ENCODE results near the gene VPS37B.
A peak's percentile ranks its signal among the peaks of the same experiment; 100 is the strongest.
"Not testable (repeated sequence)": the region's sequence is repeated elsewhere in the genome, so short reads cannot be mapped to it uniquely, and the experiment has no call there.

VPS37B gene, protein sequence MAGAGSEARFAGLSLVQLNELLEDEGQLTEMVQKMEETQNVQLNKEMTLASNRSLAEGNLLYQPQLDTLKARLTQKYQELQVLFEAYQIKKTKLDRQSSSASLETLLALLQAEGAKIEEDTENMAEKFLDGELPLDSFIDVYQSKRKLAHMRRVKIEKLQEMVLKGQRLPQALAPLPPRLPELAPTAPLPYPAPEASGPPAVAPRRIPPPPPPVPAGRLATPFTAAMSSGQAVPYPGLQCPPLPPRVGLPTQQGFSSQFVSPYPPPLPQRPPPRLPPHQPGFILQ

DNA sequence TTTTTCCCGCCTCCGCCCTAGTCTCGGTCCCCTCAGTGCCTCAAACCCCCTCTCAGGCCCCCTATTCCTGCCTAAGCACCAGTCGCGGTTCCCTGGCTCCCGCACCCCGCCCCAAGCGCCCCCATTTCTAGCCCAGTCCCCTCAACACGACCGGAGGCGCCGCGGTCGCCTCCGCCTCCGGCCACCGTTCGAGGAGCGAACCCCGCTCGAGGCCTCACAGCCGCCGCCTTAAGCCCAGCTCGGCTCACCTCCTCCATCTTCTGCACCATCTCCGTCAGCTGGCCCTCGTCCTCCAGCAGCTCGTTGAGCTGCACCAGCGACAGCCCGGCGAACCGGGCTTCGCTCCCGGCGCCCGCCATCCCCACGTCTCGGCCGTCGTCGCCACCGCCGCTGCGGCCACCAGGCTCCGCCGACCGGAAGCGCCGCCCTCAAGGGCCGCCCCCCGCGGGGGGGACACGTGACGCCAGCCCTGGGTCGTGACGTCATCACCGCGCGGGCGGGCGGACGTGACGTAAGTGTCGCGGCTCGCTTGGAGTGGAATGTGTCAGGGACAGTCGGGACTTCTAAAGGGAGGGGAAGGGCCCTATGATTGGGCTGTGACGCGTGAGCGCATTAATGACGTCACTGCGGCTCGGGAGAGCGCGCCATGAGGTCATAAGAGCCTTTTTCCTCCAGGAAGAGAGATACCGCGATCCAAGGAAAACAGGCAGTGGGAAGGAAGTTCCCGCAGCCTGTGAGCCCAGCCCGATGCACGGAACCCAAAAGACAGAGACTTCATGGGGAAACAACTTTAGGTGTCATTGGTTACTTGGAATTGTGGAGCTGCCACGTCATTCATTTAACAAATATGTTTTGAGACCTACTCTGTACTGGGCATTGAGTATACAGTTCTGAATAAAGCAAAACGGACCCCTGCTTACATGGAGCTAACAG lies at the start of gene VPS37B:
Gene VPS37B (minus strand): TSS at position 421 of the 933 bp plus-strand sequence. CDS start 62 bp downstream, at position 359.
- no peaks in the 10 kb centered on the region for H3K9me3 Mint-ChIP-seq (ENCODE audit: low read depth)
- peak within 1 kb of the TSS; percentile 92 for H3K27ac Mint-ChIP-seq
- peaks cover 3% of the 10 kb centered on the region for H3K36me3 Mint-ChIP-seq
- peaks cover 86% of the 10 kb centered on the region for H3K4me1 Mint-ChIP-seq (ENCODE audit: low read depth)
- peak within 1 kb of the TSS; percentile 92 for H3K4me3 Mint-ChIP-seq
- H3K27me3 Mint-ChIP-seq = no peaks in the 10 kb centered on the region

DNA sequence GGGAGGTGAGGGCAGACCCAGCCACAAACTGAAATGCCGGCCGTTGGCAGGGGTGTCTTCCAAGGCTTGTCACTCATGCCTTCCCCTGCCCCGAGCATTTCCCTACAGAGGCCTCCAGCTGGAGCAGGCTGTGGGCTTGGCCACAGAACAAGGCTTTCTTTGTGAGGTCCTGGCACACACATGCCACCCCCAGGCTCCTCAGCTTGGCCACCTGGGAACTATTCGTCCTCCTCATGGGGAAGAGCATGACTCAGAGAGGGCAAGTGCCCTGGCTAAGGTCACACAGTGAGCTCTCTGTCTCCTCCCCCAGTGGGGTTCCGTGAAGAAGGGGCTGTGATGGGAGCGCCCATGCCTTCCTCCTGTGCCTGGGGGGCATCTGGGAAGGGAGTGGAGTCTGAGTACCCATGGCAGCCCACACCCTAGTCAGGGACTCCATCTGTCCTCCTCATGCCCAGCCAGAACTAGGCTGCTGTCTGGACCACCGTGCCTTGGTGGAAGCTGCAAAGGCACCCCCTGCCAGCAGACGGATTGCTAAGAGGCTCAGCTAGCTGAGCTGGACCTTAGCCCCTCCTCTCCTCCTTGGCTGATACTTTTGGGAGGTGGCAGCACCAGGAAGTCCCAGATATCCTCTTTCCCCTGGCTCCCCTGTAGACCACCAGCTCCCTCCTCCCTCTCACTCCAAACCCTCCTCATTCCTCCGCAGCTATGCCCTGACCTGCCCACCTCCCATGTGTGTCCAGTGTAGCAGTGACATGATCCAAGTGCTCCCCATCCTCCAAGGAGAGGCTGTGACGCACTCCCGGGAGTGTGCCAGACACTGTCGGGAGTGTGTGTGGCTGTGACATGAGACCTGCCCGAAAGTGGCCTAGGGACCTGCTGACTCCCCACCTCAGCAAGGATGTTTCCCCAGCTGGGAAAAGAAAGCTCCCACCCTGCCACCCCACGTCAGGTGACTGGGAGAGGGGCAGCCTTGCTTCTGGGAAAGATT lies 49.0 kb upstream of the VPS37B start:
- H3K9me3 Mint-ChIP-seq (ENCODE audit: low read depth) = no peaks in the 10 kb centered on the region

DNA sequence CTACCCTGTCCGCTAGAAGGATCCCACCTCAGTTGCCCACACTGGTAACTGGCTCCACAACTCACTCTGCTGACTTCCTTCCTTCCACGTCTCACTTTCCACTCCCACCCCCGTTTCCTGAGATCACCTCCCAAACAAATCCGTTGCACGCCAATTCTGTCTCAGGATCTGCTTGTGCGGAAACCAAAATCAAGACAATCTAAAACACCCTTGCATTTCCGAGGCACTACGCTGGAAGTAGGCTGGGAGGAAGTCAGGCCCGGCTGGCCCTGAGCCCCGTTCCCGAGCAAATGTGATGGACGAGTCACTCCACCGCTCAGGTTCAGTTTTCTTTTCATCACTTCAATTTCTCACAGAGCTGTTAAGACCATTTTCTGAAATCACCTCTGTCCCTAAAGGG lies 47.3 kb upstream of the VPS37B start:
- no peaks in the 10 kb centered on the region for H3K27me3 Mint-ChIP-seq
- peaks cover 2% of the 10 kb centered on the region for H3K36me3 Mint-ChIP-seq
- no peak overlapping the region for H3K4me3 Mint-ChIP-seq
- H3K9me3 Mint-ChIP-seq (ENCODE audit: low read depth) = no peaks in the 10 kb centered on the region
- H3K4me1 Mint-ChIP-seq (ENCODE audit: low read depth) = peaks cover 11% of the 10 kb centered on the region
- no peak overlapping the region for H3K27ac Mint-ChIP-seq

More for the DNA sequence above, 49.0 kb upstream of the VPS37B start:
- H3K4me1 Mint-ChIP-seq (ENCODE audit: low read depth) = peaks cover 11% of the 10 kb centered on the region
- H3K4me3 Mint-ChIP-seq = no peak overlapping the region
- no peaks in the 10 kb centered on the region for H3K27me3 Mint-ChIP-seq
- no peak overlapping the region for H3K27ac Mint-ChIP-seq
- H3K36me3 Mint-ChIP-seq = no peaks in the 10 kb centered on the region

DNA sequence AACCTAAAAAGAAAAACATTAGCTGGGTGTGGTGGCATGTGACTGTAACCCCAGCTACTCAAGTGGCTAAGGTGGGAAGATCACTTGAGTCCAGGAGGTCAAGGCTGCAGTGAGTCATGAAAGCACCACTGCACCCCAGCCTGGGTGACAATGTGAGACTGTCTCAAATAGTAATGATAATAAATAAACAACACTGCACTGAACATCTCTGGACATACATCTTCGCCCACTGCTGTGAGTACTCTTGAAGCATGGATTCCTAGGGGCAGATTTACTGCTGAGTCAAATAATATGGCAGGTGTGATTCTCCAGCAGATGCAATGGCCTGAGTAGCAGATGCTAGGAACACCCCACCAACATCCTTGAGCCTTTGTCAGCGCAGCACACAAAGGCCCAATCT lies 46.7 kb upstream of the VPS37B start:
- Mint-ChIP-seq H3K27me3 (no peaks in the 10 kb centered on the region), H3K9me3 (ENCODE audit: low read depth) (no peaks in the 10 kb centered on the region), H3K36me3 (peaks cover 2% of the 10 kb centered on the region), H3K4me3 (no peak overlapping the region), H3K27ac (no peak overlapping the region), H3K4me1 (ENCODE audit: low read depth) (peaks cover 11% of the 10 kb centered on the region)

DNA sequence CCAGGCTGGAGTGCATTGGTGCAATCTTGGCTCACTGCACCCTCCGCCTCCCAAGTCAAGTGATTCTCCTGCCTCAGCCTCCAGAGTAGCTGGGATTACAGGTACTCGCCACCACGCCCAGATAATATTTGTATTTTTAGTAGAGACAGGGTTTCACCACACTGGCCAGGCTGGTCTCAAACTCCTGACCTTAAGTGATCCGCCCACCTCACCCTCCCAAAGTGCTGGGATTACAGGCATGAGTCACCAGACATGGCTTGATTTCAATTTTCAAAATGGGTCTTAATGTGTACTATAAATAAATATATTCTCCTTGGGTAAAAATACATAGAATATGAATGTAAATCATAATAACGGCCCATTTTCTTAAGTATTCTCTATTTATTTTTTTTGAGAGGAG lies 45.4 kb upstream of the VPS37B start:
- H3K9me3 Mint-ChIP-seq (ENCODE audit: low read depth); H3K36me3 Mint-ChIP-seq; H3K27ac Mint-ChIP-seq; H3K4me1 Mint-ChIP-seq (ENCODE audit: low read depth); H3K27me3 Mint-ChIP-seq; H3K4me3 Mint-ChIP-seq: not testable (repeated sequence)

DNA sequence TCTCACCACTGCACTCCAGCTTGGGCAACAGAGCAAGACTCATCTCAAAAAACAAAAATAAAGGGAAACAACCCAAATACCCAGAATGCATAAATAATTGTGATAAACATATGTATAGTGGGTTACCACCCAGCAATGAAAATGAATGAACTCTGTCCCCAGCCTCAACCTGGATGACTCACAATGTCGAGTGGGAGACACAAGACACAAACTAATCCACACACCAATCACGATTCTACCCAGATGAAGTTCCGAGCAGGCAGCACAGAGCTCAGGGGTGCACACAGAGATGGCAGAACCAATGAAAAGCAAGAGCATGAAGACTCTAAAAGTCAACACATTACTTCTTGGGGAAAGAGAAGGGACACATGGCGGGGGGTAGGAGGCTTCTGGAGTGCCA lies 43.2 kb upstream of the VPS37B start:
- peaks cover 2% of the 10 kb centered on the region for H3K36me3 Mint-ChIP-seq
- H3K4me3 Mint-ChIP-seq = no peak overlapping the region
- no peak overlapping the region for H3K27ac Mint-ChIP-seq
- H3K9me3 Mint-ChIP-seq (ENCODE audit: low read depth) = no peaks in the 10 kb centered on the region
- H3K4me1 Mint-ChIP-seq (ENCODE audit: low read depth) = no peaks in the 10 kb centered on the region
- H3K27me3 Mint-ChIP-seq = no peaks in the 10 kb centered on the region

DNA sequence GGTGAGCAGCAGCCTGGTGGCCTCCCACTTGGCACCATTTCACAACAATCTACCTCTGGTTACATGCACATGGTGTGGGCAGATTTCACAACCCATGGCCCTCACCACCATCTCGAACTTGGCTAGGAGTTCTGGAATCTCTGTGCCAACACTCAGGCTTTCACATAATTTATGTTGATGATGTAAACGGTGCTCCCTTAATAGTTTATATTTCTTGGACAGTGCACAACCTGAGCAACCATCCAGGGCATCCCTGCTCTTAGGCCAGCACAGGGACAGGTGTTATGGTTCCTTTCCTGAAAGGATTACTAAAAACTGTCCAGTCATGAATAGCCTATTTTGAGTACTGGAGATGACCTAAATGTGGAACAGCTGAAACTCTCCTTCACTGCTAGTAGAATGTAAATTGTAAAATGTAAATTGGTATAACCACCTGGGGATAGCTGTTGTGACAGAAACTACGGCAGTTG lies 41.7 kb upstream of the VPS37B start:
- Mint-ChIP-seq H3K36me3 (peaks cover 2% of the 10 kb centered on the region), H3K27me3 (no peaks in the 10 kb centered on the region), H3K4me3 (no peak overlapping the region), H3K27ac (no peak overlapping the region), H3K4me1 (ENCODE audit: low read depth) (no peaks in the 10 kb centered on the region), H3K9me3 (ENCODE audit: low read depth) (no peaks in the 10 kb centered on the region)

DNA sequence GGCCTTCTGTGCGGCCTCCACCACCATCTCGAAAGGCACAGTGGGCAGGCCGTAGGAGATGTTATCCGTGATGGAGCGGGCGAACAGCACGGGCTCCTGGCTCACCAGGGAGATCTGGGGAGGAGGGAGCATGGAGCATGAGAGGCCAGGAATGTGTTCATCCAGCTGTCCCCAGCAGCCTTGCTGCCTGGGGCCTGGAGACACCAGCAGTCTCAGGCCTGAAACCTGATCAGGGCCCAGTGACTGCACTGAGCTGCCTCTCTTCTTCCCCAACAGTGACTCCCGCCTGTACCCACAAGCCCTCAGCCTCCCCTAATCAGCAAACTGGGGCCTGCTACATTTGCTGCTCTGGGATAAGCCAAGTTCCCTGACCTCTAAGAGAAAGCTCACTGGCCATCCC lies 39.4 kb upstream of the VPS37B start:
- H3K9me3 Mint-ChIP-seq (ENCODE audit: low read depth) = no peaks in the 10 kb centered on the region
- peaks cover 2% of the 10 kb centered on the region for H3K36me3 Mint-ChIP-seq
- no peak overlapping the region for H3K4me3 Mint-ChIP-seq

DNA sequence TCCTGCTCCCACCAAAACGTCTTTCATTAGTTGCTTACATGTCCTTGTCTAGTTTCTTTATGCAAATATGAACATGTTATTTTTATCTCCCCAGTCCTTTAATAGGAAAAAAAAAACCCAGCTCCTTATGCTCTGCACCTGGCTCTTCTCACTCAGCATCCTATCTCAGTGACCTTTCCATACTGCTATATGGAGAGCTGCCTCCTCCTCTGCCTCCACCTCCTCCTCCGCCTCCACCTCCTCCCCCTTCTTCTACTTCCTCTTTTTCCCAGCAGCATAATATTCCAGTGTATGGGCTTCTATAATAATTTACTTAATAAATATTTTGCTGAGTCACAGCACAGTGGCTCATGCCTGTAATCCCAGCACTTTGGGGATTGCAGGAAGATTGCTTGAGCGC lies 38.8 kb upstream of the VPS37B start:
- Mint-ChIP-seq H3K27me3 (no peaks in the 10 kb centered on the region), H3K36me3 (peaks cover 2% of the 10 kb centered on the region), H3K4me1 (ENCODE audit: low read depth) (no peaks in the 10 kb centered on the region), H3K4me3 (no peak overlapping the region), H3K9me3 (ENCODE audit: low read depth) (no peaks in the 10 kb centered on the region), H3K27ac (no peak overlapping the region)

More for the DNA sequence above, 39.4 kb upstream of the VPS37B start:
- H3K4me1 Mint-ChIP-seq (ENCODE audit: low read depth) = no peaks in the 10 kb centered on the region
- H3K27ac Mint-ChIP-seq = no peak overlapping the region
- no peaks in the 10 kb centered on the region for H3K27me3 Mint-ChIP-seq

DNA sequence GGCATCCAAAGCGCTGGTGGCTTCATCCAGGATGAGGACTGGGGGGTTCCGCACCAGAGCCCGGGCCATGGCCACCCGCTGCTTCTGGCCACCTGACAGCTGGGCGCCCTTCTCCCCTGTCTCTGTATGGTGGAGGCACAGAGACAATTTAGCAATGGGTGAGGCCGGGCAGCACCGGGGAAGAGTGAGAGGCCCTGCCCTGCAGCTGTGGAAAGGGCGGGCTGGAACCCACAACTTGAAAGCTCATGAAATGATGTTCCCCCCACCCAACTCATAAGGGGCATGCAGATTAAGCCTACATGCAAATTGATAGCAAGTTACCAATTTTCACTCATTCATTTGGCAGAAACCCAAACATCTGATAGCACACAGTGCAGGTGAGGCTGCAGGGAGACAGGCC lies 36.3 kb upstream of the VPS37B start:
- Mint-ChIP-seq H3K4me1 (ENCODE audit: low read depth) (no peaks in the 10 kb centered on the region), H3K27me3 (no peaks in the 10 kb centered on the region), H3K9me3 (ENCODE audit: low read depth) (no peaks in the 10 kb centered on the region), H3K27ac (no peak overlapping the region), H3K36me3 (no peaks in the 10 kb centered on the region), H3K4me3 (no peak overlapping the region)

DNA sequence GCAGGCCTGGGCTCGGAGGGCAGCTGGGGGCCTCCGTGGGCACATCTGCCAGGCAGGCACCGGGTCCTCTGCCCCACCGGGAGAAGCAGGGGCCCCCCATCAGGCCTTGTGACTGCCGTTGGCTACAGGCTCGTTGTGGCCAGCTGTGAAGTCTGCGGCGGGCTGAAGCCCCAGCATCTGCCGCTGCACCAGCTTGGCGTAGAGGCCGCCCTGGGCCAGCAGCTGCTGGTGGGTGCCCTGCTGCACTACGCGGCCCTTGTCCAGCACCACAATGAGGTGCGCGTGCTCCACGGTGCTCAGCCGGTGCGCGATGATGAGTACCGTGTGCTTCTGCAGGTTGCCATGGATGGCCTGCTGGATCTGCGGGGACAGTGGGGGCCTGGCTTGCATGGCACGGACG lies 33.9 kb upstream of the VPS37B start:
- Mint-ChIP-seq H3K36me3 (no peaks in the 10 kb centered on the region), H3K9me3 (ENCODE audit: low read depth) (no peaks in the 10 kb centered on the region), H3K4me3 (no peak overlapping the region)

DNA sequence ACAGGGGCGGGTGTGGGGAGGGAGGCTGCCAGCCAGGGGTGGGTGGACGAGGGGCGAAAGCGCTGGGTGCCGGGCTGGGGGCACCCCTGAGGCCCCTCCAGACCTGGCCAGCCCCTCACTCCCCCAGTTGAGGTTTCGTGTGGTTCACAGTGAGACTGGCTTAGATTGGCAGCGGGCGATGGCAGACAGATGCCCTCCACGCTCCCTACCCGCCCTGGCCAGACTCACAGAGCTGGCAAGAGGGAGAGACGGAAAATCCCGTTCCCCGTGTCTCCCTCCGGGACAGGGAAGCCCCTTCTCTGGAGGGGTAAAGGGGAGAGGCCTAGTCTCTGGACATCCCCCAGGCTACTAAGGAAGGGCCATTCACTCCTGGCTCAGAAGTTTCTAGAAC lies 33.2 kb upstream of the VPS37B start:
- H3K9me3 Mint-ChIP-seq (ENCODE audit: low read depth) = no peaks in the 10 kb centered on the region
- no peaks in the 10 kb centered on the region for H3K4me1 Mint-ChIP-seq (ENCODE audit: low read depth)
- H3K4me3 Mint-ChIP-seq = no peak overlapping the region
- H3K27ac Mint-ChIP-seq = no peak overlapping the region
- H3K27me3 Mint-ChIP-seq = no peaks in the 10 kb centered on the region
- H3K36me3 Mint-ChIP-seq = no peaks in the 10 kb centered on the region

More for the DNA sequence above, 33.9 kb upstream of the VPS37B start:
- Mint-ChIP-seq H3K27ac (no peak overlapping the region), H3K4me1 (ENCODE audit: low read depth) (no peaks in the 10 kb centered on the region), H3K27me3 (no peaks in the 10 kb centered on the region)

DNA sequence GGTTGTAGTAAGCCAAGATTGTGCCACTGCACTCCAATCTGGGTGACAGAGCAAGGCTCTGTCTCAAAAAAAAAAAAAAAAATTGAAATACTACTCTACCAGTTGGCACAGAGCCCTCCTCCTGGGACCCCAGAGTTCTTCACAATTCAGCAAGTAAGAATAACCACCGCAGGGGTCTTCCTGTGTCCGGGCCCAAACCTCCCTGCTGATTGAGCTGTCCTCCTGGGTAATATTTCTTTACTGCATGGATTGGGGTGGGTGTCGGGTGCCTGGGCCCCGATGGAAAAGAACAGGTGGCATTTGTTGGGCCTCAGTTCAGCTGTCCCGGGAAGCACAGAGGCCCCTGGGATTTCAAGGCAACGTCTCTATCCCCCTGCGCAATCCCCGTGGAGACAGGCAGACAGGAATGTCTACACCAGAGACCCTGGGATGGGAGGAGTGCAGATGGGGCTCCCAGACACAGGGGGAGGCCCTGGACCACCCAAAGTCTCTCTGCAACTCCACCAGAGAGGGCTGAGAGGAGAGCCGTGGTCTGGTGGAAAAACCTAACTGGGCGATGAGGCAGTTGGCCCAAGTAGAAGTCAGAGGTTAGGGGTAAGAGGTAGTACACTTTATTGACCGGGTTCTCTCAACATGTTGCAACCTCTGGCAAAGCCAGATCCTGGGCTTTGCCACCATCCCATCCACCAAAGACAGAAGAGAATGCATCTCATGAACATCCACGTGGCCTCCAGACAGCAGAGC lies 32.7 kb upstream of the VPS37B start:
- Mint-ChIP-seq H3K27ac (no peak overlapping the region), H3K9me3 (ENCODE audit: low read depth) (no peaks in the 10 kb centered on the region), H3K4me3 (no peak overlapping the region), H3K4me1 (ENCODE audit: low read depth) (no peaks in the 10 kb centered on the region), H3K36me3 (no peaks in the 10 kb centered on the region), H3K27me3 (no peaks in the 10 kb centered on the region)
